ENCODE data around the gene ERO1B.

- no peak for TF ChIP-seq CTCF (IDR thresholded peaks at IDR 0.05)
- TF ChIP-seq POLR2A (IDR thresholded peaks at IDR 0.05), result no peak
Observed at GRCh38 chr1:236288620-236288976, 6.8 kb upstream of the ERO1B start.

All from lower leg skin (tissue), 3 donors.